HEK293 (cell line): ENCODE measurements around the gene SCGB1C1.

ENCODE experiments used
- CTCF ChIP-seq: fragments of 450-650 bp; formaldehyde crosslinking; IDR thresholded peaks from 2 replicates; pipeline ENCODE4 v1.5.1; 2016; ENCODE audit warnings: missing biosample characterization, missing genetic modification characterization
- TF ChIP-seq, protein P1 (sequence below): sonication (generic); formaldehyde crosslinking; IDR thresholded peaks from 2 replicates; pipeline ENCODE4 v1.8.1; 2022; ENCODE audit warnings: mild to moderate bottlenecking, moderate library complexity, missing genetic modification reagents
- TF ChIP-seq, protein P2 (sequence below): fragments of 450-650 bp; formaldehyde crosslinking; IDR thresholded peaks from 2 replicates; pipeline ENCODE4 v1.5.1; 2017; ENCODE audit warnings: missing biosample characterization, missing genetic modification characterization

GRCh38 chr11:223884-224283 is 31.0 kb downstream of the SCGB1C1 start:
- TF ChIP-seq CTCF (tag by site-specific recombination) = no peak
- TF ChIP-seq, protein P1, sequence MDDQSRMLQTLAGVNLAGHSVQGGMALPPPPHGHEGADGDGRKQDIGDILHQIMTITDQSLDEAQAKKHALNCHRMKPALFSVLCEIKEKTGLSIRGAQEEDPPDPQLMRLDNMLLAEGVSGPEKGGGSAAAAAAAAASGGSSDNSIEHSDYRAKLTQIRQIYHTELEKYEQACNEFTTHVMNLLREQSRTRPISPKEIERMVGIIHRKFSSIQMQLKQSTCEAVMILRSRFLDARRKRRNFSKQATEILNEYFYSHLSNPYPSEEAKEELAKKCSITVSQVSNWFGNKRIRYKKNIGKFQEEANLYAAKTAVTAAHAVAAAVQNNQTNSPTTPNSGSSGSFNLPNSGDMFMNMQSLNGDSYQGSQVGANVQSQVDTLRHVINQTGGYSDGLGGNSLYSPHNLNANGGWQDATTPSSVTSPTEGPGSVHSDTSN (CRISPR knock-in tag) = no peak
- TF ChIP-seq, protein P2, sequence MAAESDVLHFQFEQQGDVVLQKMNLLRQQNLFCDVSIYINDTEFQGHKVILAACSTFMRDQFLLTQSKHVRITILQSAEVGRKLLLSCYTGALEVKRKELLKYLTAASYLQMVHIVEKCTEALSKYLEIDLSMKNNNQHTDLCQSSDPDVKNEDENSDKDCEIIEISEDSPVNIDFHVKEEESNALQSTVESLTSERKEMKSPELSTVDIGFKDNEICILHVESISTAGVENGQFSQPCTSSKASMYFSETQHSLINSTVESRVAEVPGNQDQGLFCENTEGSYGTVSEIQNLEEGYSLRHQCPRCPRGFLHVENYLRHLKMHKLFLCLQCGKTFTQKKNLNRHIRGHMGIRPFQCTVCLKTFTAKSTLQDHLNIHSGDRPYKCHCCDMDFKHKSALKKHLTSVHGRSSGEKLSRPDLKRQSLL = no peak
